Adipose tissue (tissue), 3 donors: ENCODE data around the gene RAET1G. TPM values are rescaled to one million over a fixed set of nuclear protein-coding genes. Genes with fewer than 3 reads are reported as not detected.
"Not testable (repeated sequence)": the region's sequence is repeated elsewhere in the genome, so short reads cannot be mapped to it uniquely, and the experiment has no call there.

ENCODE experiments used
- H3K27ac ChIP-seq: one replicate; pipeline ENCODE4 v1.5.1; 2013; ENCODE audit warnings: low read depth, low read length
- WGBS, 3 donors: extraction: QIAGEN DNeasy Blood & Tissue Kit; methylation state at CpG; one replicate each; pipeline ENCODE4 v1.1.7; 2013; 5-methylcytosine and 5-hydroxymethylcytosine counted together
- polyA plus RNA-seq, 3 donors: library from polyadenylated mRNA; stranded (reverse); fragments of 200-250 nt; gene quantifications; one replicate each; pipeline ENCODE4 v1.2.3, GENCODE V29; 2013
- donor health status: healthy with polysubstance abuse.
- donor health status: Bipolar disorder and iron deficiency.
- donor health status: healthy.

The RAET1G gene
- polyA plus RNA-seq, 3 donors = 0.16 to 1.2 TPM; not detected in 1

DNA sequence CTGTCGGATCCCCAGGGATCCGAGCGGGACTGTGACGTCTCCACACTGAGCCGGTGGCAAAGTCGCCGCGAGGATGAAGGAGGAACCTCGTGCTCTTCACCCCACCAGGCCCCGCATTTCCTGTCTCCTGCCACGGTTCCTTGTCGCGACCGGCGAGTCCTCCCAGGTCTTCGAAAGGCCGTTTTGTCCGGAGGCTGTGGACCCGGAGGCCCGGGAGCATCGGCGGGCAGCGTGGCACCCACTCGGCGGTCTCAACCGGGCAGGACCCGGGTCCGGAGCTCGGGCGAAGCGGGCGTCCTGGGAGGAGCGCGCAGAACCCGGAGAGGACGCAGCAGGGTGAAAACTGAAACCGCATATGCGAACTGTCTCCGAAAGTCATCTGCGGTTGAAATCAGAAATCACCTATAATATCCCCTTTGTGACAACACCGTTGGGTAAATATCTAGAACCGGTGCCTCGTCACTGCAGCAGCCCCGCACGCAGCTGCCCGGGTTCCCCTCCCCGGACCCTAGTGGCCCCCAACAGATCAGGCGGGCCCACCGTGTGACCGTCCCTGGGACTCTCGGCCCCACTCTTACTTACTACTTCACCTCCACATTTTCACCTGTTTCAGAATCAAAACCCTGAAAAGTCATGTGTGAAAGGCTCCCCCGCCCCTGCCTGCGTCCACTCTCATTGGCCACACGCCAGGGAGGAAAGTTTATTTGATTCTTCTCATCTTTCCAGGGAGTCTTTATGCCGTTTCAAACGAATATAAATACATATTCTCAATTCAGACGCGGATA lies 15.8 kb upstream of the RAET1G start:
- no peak overlapping the region for H3K27ac ChIP-seq
- 1 to 2% (median 2%) methylated on average over 58 of the region's 58 CpGs for WGBS, 3 donors

GRCh38 chr6:149938013-149938570 lies 15.2 kb upstream of the RAET1G start:
- WGBS, 3 donors = 1 to 2% (median 2%) methylated on average over 14 to 15 of the region's 20 CpGs
- H3K27ac ChIP-seq = not testable (repeated sequence)

- 29 to 46% (median 43%) methylated on average over 2 of the region's 2 CpGs for WGBS, 3 donors
Measured at GRCh38 chr6:149936743-149937142, 13.8 kb upstream of the RAET1G start.

GRCh38 chr6:149935668-149936067 lies 12.7 kb upstream of the RAET1G start:
- no peak overlapping the region for H3K27ac ChIP-seq
- 34 to 55% (median 50%) methylated on average over 2 of the region's 2 CpGs for WGBS, 3 donors

More at GRCh38 chr6:149936743-149937142, 13.8 kb upstream of the RAET1G start:
- H3K27ac ChIP-seq = no peak overlapping the region

- H3K27ac ChIP-seq = no peak overlapping the region
- 38 to 64% (median 58%) methylated on average over 4 of the region's 4 CpGs for WGBS, 3 donors
Measured at GRCh38 chr6:149935246-149935645, 12.3 kb upstream of the RAET1G start.

DNA sequence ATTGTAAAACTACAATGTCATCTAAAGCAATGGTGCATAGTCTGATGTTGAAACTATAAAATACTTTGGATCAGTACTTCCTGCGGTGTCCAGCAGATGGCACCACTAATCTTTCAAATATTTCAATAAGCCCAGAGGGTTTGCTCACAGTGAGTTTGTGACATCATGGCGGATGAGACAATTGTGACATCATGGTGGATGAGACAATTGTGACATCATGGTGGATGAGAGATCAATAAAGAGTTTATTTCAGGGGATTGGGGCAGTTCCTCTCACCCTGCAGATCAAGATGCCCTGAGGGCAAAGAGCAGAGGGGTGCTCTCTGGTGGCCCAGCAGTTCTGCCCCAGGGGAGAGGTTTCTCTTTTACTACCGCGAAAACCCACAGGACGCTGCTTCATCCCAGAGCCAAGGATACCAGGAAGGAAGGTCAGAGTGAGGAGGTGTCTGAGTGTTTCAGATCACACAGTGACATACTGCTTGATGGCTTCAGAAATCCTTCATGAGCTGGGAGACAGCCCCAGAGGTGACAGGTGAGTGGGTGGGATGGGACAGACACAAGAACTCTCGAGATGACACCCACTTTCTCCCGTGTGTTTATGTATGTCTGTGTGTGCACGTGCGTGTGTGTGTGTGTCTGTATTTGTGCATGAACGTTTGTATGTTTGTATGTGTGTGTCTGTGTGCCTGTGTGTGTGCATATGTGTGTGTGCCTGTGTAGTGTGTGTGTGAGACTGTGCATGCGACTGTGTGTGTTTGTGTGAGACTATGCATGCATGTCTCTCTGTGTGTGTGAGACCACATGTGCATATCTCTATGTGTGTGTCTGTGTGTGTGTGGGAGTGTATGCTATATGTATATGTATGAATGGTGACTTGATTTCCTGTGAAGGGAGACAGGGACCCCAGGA lies 11.6 kb upstream of the RAET1G start:
- WGBS, 3 donors = 31 to 38% (median 38%) methylated on average over 11 of the region's 11 CpGs
- H3K27ac ChIP-seq = no peak overlapping the region

- 31 to 35% (median 34%) methylated on average over 3 of the region's 3 CpGs for WGBS, 3 donors
- H3K27ac ChIP-seq = no peak overlapping the region
Measured at GRCh38 chr6:149933461-149933860, 10.5 kb upstream of the RAET1G start.

- H3K27ac ChIP-seq = no peak overlapping the region
Measured at GRCh38 chr6:149933036-149933435, 10.1 kb upstream of the RAET1G start.

DNA sequence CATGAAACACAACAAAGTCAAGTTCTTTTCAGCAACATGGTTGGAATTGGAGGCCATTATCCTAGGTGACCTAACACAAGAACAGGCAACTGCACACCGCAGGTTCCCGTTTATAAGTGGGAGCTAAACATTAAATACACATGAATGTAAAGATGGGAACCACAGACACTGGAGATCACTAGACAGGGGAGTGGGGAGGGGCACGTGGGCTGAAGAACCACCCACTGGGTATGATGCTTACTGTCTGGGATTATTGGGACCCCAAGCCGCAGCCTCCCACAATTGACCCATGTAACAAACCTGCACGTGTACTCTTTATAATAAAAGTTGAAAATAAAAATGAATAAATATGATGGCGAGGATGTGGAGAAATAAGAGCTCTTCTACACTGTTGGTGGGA lies 8.6 kb upstream of the RAET1G start:
- 70 to 78% (median 72%) methylated on average over 6 of the region's 6 CpGs for WGBS, 3 donors
- no peak overlapping the region for H3K27ac ChIP-seq

More at GRCh38 chr6:149933036-149933435, 10.1 kb upstream of the RAET1G start:
- 42 to 54% (median 48%) methylated on average over 5 of the region's 5 CpGs for WGBS, 3 donors

DNA sequence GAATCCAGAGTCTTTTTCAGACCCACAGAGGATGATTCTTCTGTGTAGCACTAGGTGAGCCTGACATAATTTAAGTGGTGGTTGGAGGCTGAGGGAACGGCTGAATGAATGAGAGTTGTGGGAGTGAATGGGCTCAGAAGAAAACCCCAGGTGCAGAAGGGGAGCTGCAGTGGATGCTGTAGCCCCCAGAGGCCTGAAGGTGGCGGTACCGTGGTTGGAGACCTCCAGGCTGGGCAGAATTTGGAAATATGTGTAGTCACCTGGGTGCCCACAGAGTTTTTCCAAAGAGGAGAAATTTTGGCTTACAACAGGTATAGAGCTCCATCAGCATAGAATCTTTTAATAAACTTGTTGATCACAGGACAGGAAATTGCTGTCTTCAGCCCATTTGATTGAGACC lies 6.5 kb upstream of the RAET1G start:
- WGBS, 3 donors = 9 to 12% (median 10%) methylated on average over 3 of the region's 3 CpGs
- no peak overlapping the region for H3K27ac ChIP-seq

- H3K27ac ChIP-seq = not testable (repeated sequence)
- 75 to 87% (median 82%) methylated on average over 4 of the region's 4 CpGs for WGBS, 3 donors
Measured at GRCh38 chr6:149927025-149927424, 4.1 kb upstream of the RAET1G start.

GRCh38 chr6:149925974-149926777 lies 3.3 kb upstream of the RAET1G start:
- 2 to 3% (median 3%) methylated on average over 29 to 31 of the region's 31 CpGs for WGBS, 3 donors
- H3K27ac ChIP-seq = no peak overlapping the region

DNA sequence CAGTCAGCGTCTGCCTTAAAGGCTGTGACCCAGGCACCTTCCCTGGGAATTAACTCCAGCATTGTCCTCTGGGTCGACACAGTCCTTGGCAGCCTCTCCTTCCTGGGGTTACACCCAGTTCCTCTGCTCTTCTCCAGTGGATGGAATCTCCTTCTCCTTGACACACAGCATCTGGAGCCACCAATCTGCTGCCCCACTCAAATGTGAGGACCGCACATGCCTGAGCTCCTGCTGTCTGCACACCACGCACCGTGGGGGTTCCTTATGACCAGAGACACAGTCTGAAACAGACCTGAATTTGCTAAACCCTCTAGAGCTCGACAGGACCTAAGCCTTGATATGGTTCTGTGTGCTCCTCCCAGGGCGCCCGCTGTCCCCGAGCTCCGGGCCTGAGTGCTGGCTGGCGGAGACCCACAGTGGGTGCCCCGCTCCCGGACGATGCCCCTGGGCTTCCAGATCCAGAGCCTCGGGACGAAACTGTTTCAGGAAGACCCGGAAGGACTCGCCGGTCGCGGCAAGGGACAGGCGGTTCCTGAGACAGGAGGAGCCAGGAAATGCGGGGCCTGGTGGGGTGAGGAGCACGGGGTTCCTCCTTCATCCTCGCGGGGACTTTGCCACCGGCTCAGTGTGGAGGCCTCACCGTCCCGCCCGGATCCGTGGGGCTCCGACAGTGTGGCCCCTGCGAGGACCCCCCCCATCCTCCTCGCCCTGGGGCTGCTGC lies 2.5 kb upstream of the RAET1G start:
- WGBS, 3 donors = 9 to 15% (median 10%) methylated on average over 33 to 34 of the region's 34 CpGs
- no peak overlapping the region for H3K27ac ChIP-seq

- H3K27ac ChIP-seq = no peak overlapping the region
- 82 to 85% (median 84%) methylated on average over 4 of the region's 4 CpGs for WGBS, 3 donors
Measured at GRCh38 chr6:149924933-149925252, 2.0 kb upstream of the RAET1G start.

DNA sequence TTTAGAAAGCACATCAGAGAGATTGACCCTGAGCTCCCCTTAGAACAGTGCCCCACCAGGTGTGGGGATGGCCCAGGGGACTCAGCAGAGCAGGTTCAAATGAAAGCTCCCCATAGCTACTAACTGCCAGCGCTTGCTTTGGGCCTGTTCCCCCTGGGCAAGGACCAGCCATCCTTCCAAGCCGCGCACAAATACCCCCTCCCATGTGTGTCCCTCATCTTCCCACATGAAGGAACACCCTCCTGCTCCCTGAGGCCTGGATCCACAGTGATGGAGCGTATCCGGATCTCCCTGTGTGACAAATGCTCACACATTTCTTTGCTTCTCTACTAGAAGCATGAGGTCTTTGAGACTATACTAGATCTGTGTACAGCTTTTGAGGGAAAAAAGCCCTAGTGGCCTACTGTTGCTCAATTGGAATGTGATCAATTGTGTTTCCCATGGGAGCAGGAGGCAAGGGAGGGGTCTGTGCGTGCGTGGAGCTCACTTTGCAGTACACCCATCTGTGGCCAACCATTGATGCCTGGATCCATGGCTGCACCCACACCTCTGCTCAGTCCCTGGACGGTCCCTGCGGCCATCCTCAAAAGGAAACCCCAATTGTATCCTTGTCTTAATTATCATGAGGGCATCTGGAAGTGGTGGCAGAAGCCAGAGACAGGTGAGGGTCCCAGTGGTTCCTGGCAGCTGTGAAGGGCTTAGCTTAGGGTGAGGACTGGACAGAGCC lies 1.4 kb upstream of the RAET1G start:
- 72 to 80% (median 77%) methylated on average over 9 of the region's 9 CpGs for WGBS, 3 donors
- no peak overlapping the region for H3K27ac ChIP-seq

DNA sequence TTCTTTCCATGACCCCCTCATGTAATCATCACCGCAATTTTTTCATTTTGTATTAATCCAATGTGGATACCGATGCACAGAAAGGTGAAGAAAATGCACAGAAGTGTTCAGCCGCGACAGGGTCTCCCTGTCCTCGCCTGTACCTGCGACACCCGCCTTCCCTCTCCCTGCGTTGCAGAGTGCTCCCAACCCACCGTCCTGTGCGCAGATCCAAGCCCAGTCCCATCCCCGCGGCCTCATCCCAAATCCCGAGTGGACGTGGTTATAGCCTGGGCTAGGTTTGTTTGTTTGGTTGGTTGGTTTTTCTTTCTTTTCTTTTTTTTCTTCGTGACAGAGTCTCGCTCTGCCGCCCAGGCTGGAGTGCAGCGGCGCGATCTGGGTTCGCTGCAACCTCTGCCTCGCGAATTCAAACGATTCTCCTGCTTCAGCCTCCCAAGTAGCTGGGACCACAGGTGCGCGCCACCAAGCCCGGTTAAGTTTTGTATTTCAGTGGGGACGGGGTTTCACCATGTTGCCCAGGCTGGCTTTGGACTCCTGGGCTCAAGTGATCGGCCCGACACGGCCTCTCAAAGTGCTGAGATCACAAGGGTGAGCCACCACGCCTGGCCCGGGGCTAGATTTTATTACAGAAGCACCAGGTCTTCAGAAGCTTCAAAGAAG lies 536 bp upstream of the RAET1G start:
- H3K27ac ChIP-seq = no peak overlapping the region
- 22 to 24% (median 22%) methylated on average over 33 of the region's 33 CpGs for WGBS, 3 donors

DNA sequence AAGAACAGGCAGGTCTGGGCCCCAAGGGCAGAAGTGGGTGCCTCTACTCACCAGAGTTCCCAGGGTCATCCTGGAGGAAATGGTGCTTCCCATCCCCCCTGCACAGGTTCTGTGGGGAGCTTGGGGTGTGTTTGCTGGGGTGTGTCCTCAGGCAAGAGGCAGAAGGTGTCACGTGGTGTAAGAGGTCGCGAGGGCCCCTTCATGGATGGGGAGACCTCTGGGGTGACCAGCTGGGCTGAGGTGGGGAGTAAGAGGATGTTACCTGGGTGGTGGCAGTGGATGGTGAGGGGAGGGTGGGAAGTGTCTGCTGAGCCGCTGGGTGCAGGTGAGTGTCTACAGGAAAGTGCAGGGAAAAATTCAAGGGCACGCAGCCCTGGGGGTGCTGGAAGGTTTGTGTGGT lies 830 bp downstream of the RAET1G start:
- 23 to 57% (median 55%) methylated on average over 5 of the region's 5 CpGs for WGBS, 3 donors
- H3K27ac ChIP-seq = not testable (repeated sequence)
